HG02798 (cell line): Measurements from ENCODE around the gene ZBTB7C.

Experiments
- ATAC-seq: cut with Tn5 transposase; IDR thresholded peaks from one replicate; pipeline ENCODE4 v1.9.1; 2021; ENCODE audit warnings: mild to moderate bottlenecking; ENCODE audit not compliant: unreplicated experiment, poor library complexity

Gene ZBTB7C

GRCh38 chr18:48113691-48114090, 295.5 kb downstream of the ZBTB7C start:
- ATAC-seq: no peak

GRCh38 chr18:48111587-48111986, 297.6 kb downstream of the ZBTB7C start:
- ATAC-seq: no peak

- no peak for ATAC-seq
These were observed 298.4 kb downstream of the ZBTB7C start for GRCh38 chr18:48110797-48111196.

GRCh38 chr18:48109961-48110493, 299.2 kb downstream of the ZBTB7C start:
- no peak for ATAC-seq

GRCh38 chr18:48108136-48108535, 301.0 kb downstream of the ZBTB7C start:
- no peak for ATAC-seq

GRCh38 chr18:48106976-48107781, 302.0 kb downstream of the ZBTB7C start:
- ATAC-seq: no peak

- no peak for ATAC-seq
These were observed 302.7 kb downstream of the ZBTB7C start for GRCh38 chr18:48106498-48106897.

GRCh38 chr18:48105317-48105716, 303.9 kb downstream of the ZBTB7C start:
- ATAC-seq: no peak

- no peak for ATAC-seq
These were observed 304.5 kb downstream of the ZBTB7C start for GRCh38 chr18:48104705-48105104.

- no peak for ATAC-seq
These were observed 308.5 kb downstream of the ZBTB7C start for GRCh38 chr18:48100651-48101165.

- ATAC-seq: no peak
These were observed 309.0 kb downstream of the ZBTB7C start for GRCh38 chr18:48100165-48100575.

- ATAC-seq: no peak
These were observed 309.6 kb downstream of the ZBTB7C start for GRCh38 chr18:48099481-48100164.

- no peak for ATAC-seq
These were observed 310.6 kb downstream of the ZBTB7C start for GRCh38 chr18:48098538-48098937.

GRCh38 chr18:48098007-48098406, 311.2 kb downstream of the ZBTB7C start:
- ATAC-seq: no peak

GRCh38 chr18:48095726-48096125, 313.5 kb downstream of the ZBTB7C start:
- ATAC-seq: no peak

- no peak for ATAC-seq
These were observed 316.1 kb downstream of the ZBTB7C start for GRCh38 chr18:48093104-48093503.

- ATAC-seq: no peak
These were observed 317.2 kb downstream of the ZBTB7C start for GRCh38 chr18:48091869-48092497.

GRCh38 chr18:48090702-48091101, 318.5 kb downstream of the ZBTB7C start:
- no peak for ATAC-seq

GRCh38 chr18:48090021-48090420, 319.2 kb downstream of the ZBTB7C start:
- no peak for ATAC-seq

GRCh38 chr18:48085781-48086487, 323.2 kb downstream of the ZBTB7C start:
- ATAC-seq: no peak
